ENCODE measurements around the gene TRABD. TPM values are rescaled to one million over a fixed set of nuclear protein-coding genes. Genes with fewer than 3 reads are reported as not detected.
A peak's percentile ranks its signal among the peaks of the same experiment; 100 is the strongest.
"Not testable (repeated sequence)": the region's sequence is repeated elsewhere in the genome, so short reads cannot be mapped to it uniquely, and the experiment has no call there.

The TRABD gene
- polyA plus RNA-seq, 1 donor from 2014 or later = 31.8 TPM

GRCh38 chr22:50168490-50169180 lies 17.1 kb upstream of the TRABD start:
- H2AFZ ChIP-seq (ENCODE audit: low read depth, low read length); H3K9me3 ChIP-seq (ENCODE audit: low read length); H3K4me3 ChIP-seq (ENCODE audit: low read length); H3K36me3 ChIP-seq (ENCODE audit: insufficient read depth, low read length); H3F3A ChIP-seq (ENCODE audit: insufficient read depth, low read length, poor library complexity, severe bottlenecking); H3K79me2 ChIP-seq (replicated peaks; ENCODE audit: insufficient read depth, low read length); H3K27ac ChIP-seq (ENCODE audit: low read length); H3K9ac ChIP-seq (ENCODE audit: low read length); H3K9me2 ChIP-seq (ENCODE audit: insufficient read depth, low read length); H4K20me1 ChIP-seq (ENCODE audit: insufficient read depth); H3K4me2 ChIP-seq (ENCODE audit: low read length): not testable (repeated sequence)
- peaks cover 10% of the 10 kb centered on the region for H3K27me3 ChIP-seq (ENCODE audit: insufficient read depth, low read depth, low read length)

- Histone ChIP-seq H2AFZ (ENCODE audit: low read depth, low read length) (no peak overlapping the region), H4K20me1 (ENCODE audit: insufficient read depth) (no peaks in the 10 kb centered on the region)
- TF ChIP-seq MXI1 (conservative IDR thresholded peaks at IDR 0.05; ENCODE audit: poor library complexity, severe bottlenecking) = no peak
Measured at GRCh38 chr22:50169181-50169759, 16.4 kb upstream of the TRABD start.

DNA sequence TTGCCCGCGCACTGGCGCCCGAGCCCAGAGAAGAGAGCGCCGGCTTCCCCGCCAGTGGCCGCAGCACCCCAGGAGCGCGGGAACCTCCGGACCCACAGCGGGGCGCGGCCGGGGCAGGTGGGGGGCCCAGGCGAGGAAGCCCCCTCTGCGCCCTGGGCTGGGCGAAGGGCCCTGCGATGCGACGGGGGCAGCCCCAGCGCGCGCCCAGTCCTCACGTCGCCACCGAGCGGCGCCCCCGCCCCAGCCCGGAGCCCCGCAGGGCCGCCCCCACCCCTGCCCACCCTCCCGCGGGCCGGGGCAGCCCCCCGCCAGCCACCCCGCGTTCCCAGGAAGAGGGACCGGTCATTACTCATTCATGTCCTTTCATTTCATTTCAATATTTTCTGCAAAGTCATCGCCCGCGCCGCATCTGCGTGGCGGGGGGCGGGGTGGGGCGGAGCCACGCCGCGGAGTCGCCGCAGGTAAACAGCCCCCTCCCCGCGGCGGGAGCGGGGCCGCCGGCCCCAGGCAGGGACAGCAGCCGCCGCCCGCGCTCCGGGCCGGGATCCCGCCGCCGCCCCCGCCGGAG lies 15.9 kb upstream of the TRABD start:
- Histone ChIP-seq H3K27ac (ENCODE audit: low read length) (no peak overlapping the region), H3K36me3 (ENCODE audit: insufficient read depth, low read length) (no peaks in the 10 kb centered on the region), H4K20me1 (ENCODE audit: insufficient read depth) (no peaks in the 10 kb centered on the region), H3K9ac (ENCODE audit: low read length) (peak overlapping the region; percentile 44), H3K9me2 (ENCODE audit: insufficient read depth, low read length) (no peaks in the 10 kb centered on the region), H2AFZ (ENCODE audit: low read depth, low read length) (no peak overlapping the region), H3K4me3 (ENCODE audit: low read length) (peak overlapping the region; percentile 58), H3K79me2 (replicated peaks; ENCODE audit: insufficient read depth, low read length) (no peaks in the 10 kb centered on the region), H3K4me2 (ENCODE audit: low read length) (no peak overlapping the region), H3K9me3 (ENCODE audit: low read length) (no peaks in the 10 kb centered on the region), H3F3A (ENCODE audit: insufficient read depth, low read length, poor library complexity, severe bottlenecking) (no peaks in the 10 kb centered on the region), H3K27me3 (ENCODE audit: insufficient read depth, low read depth, low read length) (peaks cover 10% of the 10 kb centered on the region)
- TF ChIP-seq, protein P1, sequence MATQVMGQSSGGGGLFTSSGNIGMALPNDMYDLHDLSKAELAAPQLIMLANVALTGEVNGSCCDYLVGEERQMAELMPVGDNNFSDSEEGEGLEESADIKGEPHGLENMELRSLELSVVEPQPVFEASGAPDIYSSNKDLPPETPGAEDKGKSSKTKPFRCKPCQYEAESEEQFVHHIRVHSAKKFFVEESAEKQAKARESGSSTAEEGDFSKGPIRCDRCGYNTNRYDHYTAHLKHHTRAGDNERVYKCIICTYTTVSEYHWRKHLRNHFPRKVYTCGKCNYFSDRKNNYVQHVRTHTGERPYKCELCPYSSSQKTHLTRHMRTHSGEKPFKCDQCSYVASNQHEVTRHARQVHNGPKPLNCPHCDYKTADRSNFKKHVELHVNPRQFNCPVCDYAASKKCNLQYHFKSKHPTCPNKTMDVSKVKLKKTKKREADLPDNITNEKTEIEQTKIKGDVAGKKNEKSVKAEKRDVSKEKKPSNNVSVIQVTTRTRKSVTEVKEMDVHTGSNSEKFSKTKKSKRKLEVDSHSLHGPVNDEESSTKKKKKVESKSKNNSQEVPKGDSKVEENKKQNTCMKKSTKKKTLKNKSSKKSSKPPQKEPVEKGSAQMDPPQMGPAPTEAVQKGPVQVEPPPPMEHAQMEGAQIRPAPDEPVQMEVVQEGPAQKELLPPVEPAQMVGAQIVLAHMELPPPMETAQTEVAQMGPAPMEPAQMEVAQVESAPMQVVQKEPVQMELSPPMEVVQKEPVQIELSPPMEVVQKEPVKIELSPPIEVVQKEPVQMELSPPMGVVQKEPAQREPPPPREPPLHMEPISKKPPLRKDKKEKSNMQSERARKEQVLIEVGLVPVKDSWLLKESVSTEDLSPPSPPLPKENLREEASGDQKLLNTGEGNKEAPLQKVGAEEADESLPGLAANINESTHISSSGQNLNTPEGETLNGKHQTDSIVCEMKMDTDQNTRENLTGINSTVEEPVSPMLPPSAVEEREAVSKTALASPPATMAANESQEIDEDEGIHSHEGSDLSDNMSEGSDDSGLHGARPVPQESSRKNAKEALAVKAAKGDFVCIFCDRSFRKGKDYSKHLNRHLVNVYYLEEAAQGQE (IDR thresholded peaks at IDR 0.05; ENCODE audit: borderline replicate concordance) = no peak
- TF ChIP-seq TAF1 (IDR thresholded peaks at IDR 0.05; ENCODE audit: low read depth) (no peak), POLR2AphosphoS5 (IDR thresholded peaks at IDR 0.05) (no peak), MXI1 (conservative IDR thresholded peaks at IDR 0.05; ENCODE audit: poor library complexity, severe bottlenecking) (no peak), RAD21 (conservative IDR thresholded peaks at IDR 0.05) (no peak), SMC3 (conservative IDR thresholded peaks at IDR 0.05; ENCODE audit: poor library complexity) (no peak), EZH2 (IDR thresholded peaks at IDR 0.05; ENCODE audit: borderline replicate concordance, insufficient read depth, low read length, poor library complexity, severe bottlenecking) (no peak), EP300 (conservative IDR thresholded peaks at IDR 0.05; ENCODE audit: poor library complexity, severe bottlenecking) (no peak)
- TF ChIP-seq, protein P2, sequence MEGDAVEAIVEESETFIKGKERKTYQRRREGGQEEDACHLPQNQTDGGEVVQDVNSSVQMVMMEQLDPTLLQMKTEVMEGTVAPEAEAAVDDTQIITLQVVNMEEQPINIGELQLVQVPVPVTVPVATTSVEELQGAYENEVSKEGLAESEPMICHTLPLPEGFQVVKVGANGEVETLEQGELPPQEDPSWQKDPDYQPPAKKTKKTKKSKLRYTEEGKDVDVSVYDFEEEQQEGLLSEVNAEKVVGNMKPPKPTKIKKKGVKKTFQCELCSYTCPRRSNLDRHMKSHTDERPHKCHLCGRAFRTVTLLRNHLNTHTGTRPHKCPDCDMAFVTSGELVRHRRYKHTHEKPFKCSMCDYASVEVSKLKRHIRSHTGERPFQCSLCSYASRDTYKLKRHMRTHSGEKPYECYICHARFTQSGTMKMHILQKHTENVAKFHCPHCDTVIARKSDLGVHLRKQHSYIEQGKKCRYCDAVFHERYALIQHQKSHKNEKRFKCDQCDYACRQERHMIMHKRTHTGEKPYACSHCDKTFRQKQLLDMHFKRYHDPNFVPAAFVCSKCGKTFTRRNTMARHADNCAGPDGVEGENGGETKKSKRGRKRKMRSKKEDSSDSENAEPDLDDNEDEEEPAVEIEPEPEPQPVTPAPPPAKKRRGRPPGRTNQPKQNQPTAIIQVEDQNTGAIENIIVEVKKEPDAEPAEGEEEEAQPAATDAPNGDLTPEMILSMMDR (IDR thresholded peaks at IDR 0.05; ENCODE audit: poor library complexity, severe bottlenecking) = no peak

More at GRCh38 chr22:50169181-50169759, 16.4 kb upstream of the TRABD start:
- no peaks in the 10 kb centered on the region for H3K9me2 ChIP-seq (ENCODE audit: insufficient read depth, low read length)
- H3K9ac ChIP-seq (ENCODE audit: low read length) = peak overlapping the region; percentile 44
- no peaks in the 10 kb centered on the region for H3K36me3 ChIP-seq (ENCODE audit: insufficient read depth, low read length)
- H3K4me2 ChIP-seq (ENCODE audit: low read length) = no peak overlapping the region
- H3K79me2 ChIP-seq (replicated peaks; ENCODE audit: insufficient read depth, low read length) = no peaks in the 10 kb centered on the region
- H3K4me3 ChIP-seq (ENCODE audit: low read length) = peak overlapping the region; percentile 58
- H3K27me3 ChIP-seq (ENCODE audit: insufficient read depth, low read depth, low read length) = peaks cover 10% of the 10 kb centered on the region
- no peaks in the 10 kb centered on the region for H3F3A ChIP-seq (ENCODE audit: insufficient read depth, low read length, poor library complexity, severe bottlenecking)
- H3K27ac ChIP-seq (ENCODE audit: low read length) = no peak overlapping the region
- H3K9me3 ChIP-seq (ENCODE audit: low read length) = no peaks in the 10 kb centered on the region

All from neural cell (in vitro differentiated cells).